Measurements from ENCODE around the gene CYP2F1. TPM values are rescaled to one million over a fixed set of nuclear protein-coding genes. Genes with fewer than 3 reads are reported as not detected.
A peak's percentile ranks its signal among the peaks of the same experiment; 100 is the strongest.

The CYP2F1 gene
- polyA plus RNA-seq, 2 of the 4 experiments (the other 2 are of a cell fraction): not detected

- no peak for FAIRE-seq
- ATAC-seq: no peak
- TF ChIP-seq ATOH8 (CRISPR knock-in tag; IDR thresholded peaks at IDR 0.05; ENCODE audit: low read depth): no peak
- TF ChIP-seq EHF (CRISPR knock-in tag; IDR thresholded peaks at IDR 0.05): no peak
- TF ChIP-seq EHMT2 (IDR thresholded peaks at IDR 0.05; ENCODE audit: low read depth): no peak
- TF ChIP-seq RNF2 (IDR thresholded peaks at IDR 0.05; ENCODE audit: borderline replicate concordance, low read depth): no peak
- TF ChIP-seq PHF8 (IDR thresholded peaks at IDR 0.05; ENCODE audit: borderline replicate concordance, low read depth): no peak
- no peak for TF ChIP-seq POLR2A (IDR thresholded peaks at IDR 0.05; ENCODE audit: low read length)
- no peak for TF ChIP-seq ESRRA (IDR thresholded peaks at IDR 0.05; ENCODE audit: borderline replicate concordance, low read length)
- ChIA-PET CTCF (interaction anchor here (1.0 to 3.3 kb wide), 5 partner anchors 9 to 624 kb away, joined by 3 to 40 read pairs (median 3); no protein-coding TSS in a partner anchor), POLR2A (interaction anchor here (0.7 kb wide), 1 partner anchor 34 kb away, joined by 3 read pairs; no protein-coding TSS in a partner anchor)
- H3K4me3 ChIP-seq: no peak overlapping the region
- H3K4me1 ChIP-seq: peaks cover 4% of the 10 kb centered on the region
- WGBS (ENCODE audit: missing lambda C conversion rate): 87% methylated on average over 7 of the region's 7 CpGs
- H3K9me3 ChIP-seq: peaks cover 16% of the 10 kb centered on the region; the same call in 2 of the 3 replicates
- no peak overlapping the region for H3K27ac ChIP-seq
- H3K4me2 ChIP-seq: no peak overlapping the region
- no peak for DNase-seq (ENCODE audit: low read depth in 1 of 2, low spot score in 1 of 2)
These were observed 39.8 kb downstream of the CYP2F1 start for GRCh38 chr19:41154060-41154459.

- peaks cover 16% of the 10 kb centered on the region; the same call in 2 of the 3 replicates for H3K9me3 ChIP-seq
- DNase-seq (ENCODE audit: low read depth in 1 of 2, low spot score in 1 of 2) (no peak), FAIRE-seq (peak; percentile 97), ATAC-seq (no peak)
- ChIA-PET POLR2A (no interaction called here), CTCF (interaction anchor here (0.6 to 7.2 kb wide), 4 partner anchors 9 to 96 kb away, joined by 3 to 49 read pairs (median 4); no protein-coding TSS in a partner anchor)
- 48% methylated on average over 2 of the region's 2 CpGs for WGBS (ENCODE audit: missing lambda C conversion rate)
- TF ChIP-seq USF2 (IDR thresholded peaks at IDR 0.05) (no peak), RCOR1 (IDR thresholded peaks at IDR 0.05; ENCODE audit: low read depth, low read length) (no peak), CBX8 (IDR thresholded peaks at IDR 0.05) (no peak), EP300 (IDR thresholded peaks at IDR 0.05) (no peak), REST (IDR thresholded peaks at IDR 0.05) (no peak), EHF (CRISPR knock-in tag; IDR thresholded peaks at IDR 0.05) (no peak), HES2 (IDR thresholded peaks at IDR 0.05) (no peak), RAD21 (conservative IDR thresholded peaks at IDR 0.05 in 1 of 2, IDR thresholded peaks at IDR 0.05 in 1 of 2) (no peak; a peak in 1 of 5 replicates), KDM1A (IDR thresholded peaks at IDR 0.05; ENCODE audit: low read depth) (no peak), TFCP2L1 (CRISPR knock-in tag; IDR thresholded peaks at IDR 0.05) (no peak), HEYL (CRISPR knock-in tag; IDR thresholded peaks at IDR 0.05) (no peak), JUN (IDR thresholded peaks at IDR 0.05) (no peak), ELK1 (IDR thresholded peaks at IDR 0.05; ENCODE audit: low read depth, low read length) (no peak), CHD4 (IDR thresholded peaks at IDR 0.05; ENCODE audit: borderline replicate concordance) (no peak)
- TF ChIP-seq, protein P1, sequence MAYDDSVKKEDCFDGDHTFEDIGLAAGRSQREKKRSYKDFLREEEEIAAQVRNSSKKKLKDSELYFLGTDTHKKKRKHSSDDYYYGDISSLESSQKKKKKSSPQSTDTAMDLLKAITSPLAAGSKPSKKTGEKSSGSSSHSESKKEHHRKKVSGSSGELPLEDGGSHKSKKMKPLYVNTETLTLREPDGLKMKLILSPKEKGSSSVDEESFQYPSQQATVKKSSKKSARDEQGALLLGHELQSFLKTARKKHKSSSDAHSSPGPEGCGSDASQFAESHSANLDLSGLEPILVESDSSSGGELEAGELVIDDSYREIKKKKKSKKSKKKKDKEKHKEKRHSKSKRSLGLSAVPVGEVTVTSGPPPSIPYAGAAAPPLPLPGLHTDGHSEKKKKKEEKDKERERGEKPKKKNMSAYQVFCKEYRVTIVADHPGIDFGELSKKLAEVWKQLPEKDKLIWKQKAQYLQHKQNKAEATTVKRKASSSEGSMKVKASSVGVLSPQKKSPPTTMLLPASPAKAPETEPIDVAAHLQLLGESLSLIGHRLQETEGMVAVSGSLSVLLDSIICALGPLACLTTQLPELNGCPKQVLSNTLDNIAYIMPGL (CRISPR knock-in tag; IDR thresholded peaks at IDR 0.05; ENCODE audit: borderline replicate concordance): no peak
- H3K4me3 ChIP-seq: no peak overlapping the region
- peaks cover 15% of the 10 kb centered on the region for H3K4me1 ChIP-seq
- no peak overlapping the region for H3K27ac ChIP-seq
- no peak overlapping the region for H3K4me2 ChIP-seq
These were observed 42.0 kb downstream of the CYP2F1 start for GRCh38 chr19:41156207-41156606.

Measured in A549 (cell line).